ENCODE results near the gene BMAL2.

GRCh38 chr12:27351476-27351875 is 18.8 kb downstream of the BMAL2 start:
- TF ChIP-seq YY1 (IDR thresholded peaks at IDR 0.05; ENCODE audit: insufficient read depth, insufficient read length) (no peak), SUZ12 (IDR thresholded peaks at IDR 0.05; ENCODE audit: extremely low read depth, insufficient read depth, insufficient read length) (no peak), ZNF274 (IDR thresholded peaks at IDR 0.05; ENCODE audit: low read depth, low read length) (no peak)

Measured in NT2/D1 (cell line).